HCT116 (cell line): ENCODE measurements around the gene APBB2. TPM values are rescaled to one million over a fixed set of nuclear protein-coding genes. Genes with fewer than 3 reads are reported as not detected.

Experiments
- ATAC-seq: fragments of 200-7000 bp; cut with Tn5 transposase; 2 replicates; pipeline ENCODE4 v1.9.1; 2020; ENCODE audit warnings: mild to moderate bottlenecking, moderate library complexity
- BruUV-seq: library from RNA; stranded (reverse); fragments of 400-500 nt; replicated peaks from 2 replicates; lab custom pipeline; 2021; lab: Mats Ljungman, UMichigan
- CTCF ChIA-PET: fragments of 300-600 bp; sonication (Branson Sonifier 250); formaldehyde crosslinking; loops from one replicate; lab custom pipeline; 2021; ENCODE audit warnings: antibody characterized with exemption; lab: Charles Lee
- POLR2A ChIA-PET: fragments of 300-600, 350-600 bp; sonication (Branson Sonifier 250); formaldehyde crosslinking; loops from one replicate; lab custom pipeline; 2021; ENCODE audit warnings: antibody characterized with exemption; lab: Charles Lee
- RAD21 ChIA-PET, 2 experiments: fragments of 300-600 bp; sonication (Branson Sonifier 250); formaldehyde crosslinking; loops; one replicate each; lab custom pipeline; 2023; ENCODE audit warnings: low total read pairs in 2 of 2; ENCODE audit not compliant: uncharacterized antibody in 2 of 2, unreplicated experiment in 2 of 2, low non-redundant PET in 1 of 2; lab: Charles Lee
- DNase-seq: peaks from one replicate; pipeline ENCODE4 v3.0.0-alpha.2; 2010; ENCODE audit warnings: low read depth, low spot score
- H2AFZ ChIP-seq: fragments of 200-600 bp; shearing (Covaris generic), sonication (generic); 2 replicates; pipeline ENCODE4 v1.6.1; 2017; ENCODE audit warnings: low read depth, mixed run types, mixed read lengths, antibody characterized with exemption, low read length; ENCODE audit not compliant: poor library complexity, severe bottlenecking
- H3K27ac ChIP-seq: 2 replicates; pipeline ENCODE4 v1.5.1; 2012; ENCODE audit warnings: low read depth, low read length
- H3K27me3 ChIP-seq: fragments of 200-600 bp; sonication (generic); 2 replicates; pipeline ENCODE4 v1.6.1; 2016; ENCODE audit warnings: mixed run types, low read length, mixed read lengths; ENCODE audit not compliant: insufficient read depth
- H3K36me3 ChIP-seq, 2 experiments: fragments of 200-500 bp in 1 of 2; fragments of 200-600 bp in 1 of 2; sonication (Bioruptor generic) in 1 of 2; sonication (generic) in 1 of 2; 2 replicates each; pipeline versions ENCODE4 v1.5.1 to v1.6.1; 2014 to 2016; ENCODE audit warnings: low read length in 2 of 2, inconsistent platforms in 1 of 2, mixed read lengths in 1 of 2, mixed run types in 1 of 2; ENCODE audit not compliant: insufficient read depth in 2 of 2, control insufficient read depth in 1 of 2
- H3K4me1 ChIP-seq, 2 experiments: fragments of 200-600 bp in 1 of 2; sonication (generic) in 1 of 2; 2 replicates each; pipeline versions ENCODE4 v1.5.1 to v1.6.1; 2012 to 2017; ENCODE audit warnings: low read length in 2 of 2, inconsistent platforms in 1 of 2, mild to moderate bottlenecking in 1 of 2, mixed read lengths in 1 of 2, mixed run types in 1 of 2, moderate library complexity in 1 of 2; ENCODE audit not compliant: insufficient read depth in 2 of 2, control insufficient read depth in 1 of 2
- H3K4me2 ChIP-seq: fragments of 200-600 bp; sonication (generic); 2 replicates; pipeline ENCODE4 v1.6.1; 2017; ENCODE audit warnings: mixed run types, low read length, mixed read lengths
- H3K4me3 ChIP-seq, 2 experiments: fragments of 200-600 bp in 1 of 2; sonication (generic) in 1 of 2; replicated peaks in 1 of 2; 2 replicates each; pipeline ENCODE4 v1.5.1; 2011 to 2016; ENCODE audit warnings: low read length in 2 of 2, control low read depth in 1 of 2, low read depth in 1 of 2, mild to moderate bottlenecking in 1 of 2, mixed read lengths in 1 of 2, mixed run types in 1 of 2
- H3K79me2 ChIP-seq: fragments of 200-600 bp; sonication (generic); 2 replicates; pipeline ENCODE4 v1.6.1; 2017; ENCODE audit warnings: mild to moderate bottlenecking, mixed run types, low read length, moderate library complexity, mixed read lengths; ENCODE audit not compliant: insufficient read depth
- H3K9ac ChIP-seq: fragments of 200-600 bp; sonication (generic); 2 replicates; pipeline ENCODE4 v1.6.1; 2016; ENCODE audit warnings: low read length, mixed read lengths
- H3K9me2 ChIP-seq: fragments of 200-600 bp; sonication (generic), shearing (Covaris generic); 2 replicates; pipeline ENCODE4 v1.6.1; 2017; ENCODE audit warnings: mixed run types, mild to moderate bottlenecking, moderate library complexity; ENCODE audit not compliant: insufficient read depth
- H3K9me3 ChIP-seq, 2 experiments: fragments of 200-500 bp in 1 of 2; fragments of 200-600 bp in 1 of 2; sonication (Bioruptor generic) in 1 of 2; sonication (generic) in 1 of 2; 2 replicates each; pipeline ENCODE4 v1.6.1; 2014 to 2017; ENCODE audit warnings: low read length in 2 of 2, mixed read lengths in 2 of 2, inconsistent platforms in 1 of 2, low read depth in 1 of 2, mild to moderate bottlenecking in 1 of 2, mixed run types in 1 of 2, moderate library complexity in 1 of 2; ENCODE audit not compliant: control insufficient read depth in 1 of 2, insufficient read depth in 1 of 2
- H4K20me1 ChIP-seq: fragments of 200-600 bp; sonication (generic), shearing (Covaris generic); 2 replicates; pipeline ENCODE4 v1.6.1; 2017; ENCODE audit warnings: mixed run types, mild to moderate bottlenecking, moderate library complexity; ENCODE audit not compliant: insufficient read depth
- ATF3 ChIP-seq: IDR thresholded peaks from 2 replicates; pipeline ENCODE4 v1.6.1; 2012
- CBX3 ChIP-seq: IDR thresholded peaks from 2 replicates; pipeline ENCODE4 v1.6.1; 2012; ENCODE audit warnings: low read depth
- CEBPB ChIP-seq: IDR thresholded peaks from 2 replicates; pipeline ENCODE4 v1.6.1; 2012; ENCODE audit warnings: low read depth
- CTCF ChIP-seq, 3 experiments: fragments of 200-600 bp in 1 of 3; sonication (generic) in 1 of 3; IDR thresholded peaks in 2 of 3; conservative IDR thresholded peaks in 1 of 3; 2 replicates each; pipeline ENCODE4 v1.5.1; 2012 to 2017; ENCODE audit warnings: low read depth in 2 of 3, low read length in 2 of 3, antibody characterized with exemption in 1 of 3, borderline replicate concordance in 1 of 3, control low read depth in 1 of 3, mild to moderate bottlenecking in 1 of 3, mixed read lengths in 1 of 3, mixed run types in 1 of 3, moderate library complexity in 1 of 3; ENCODE audit not compliant: insufficient read depth in 1 of 3
- EGR1 ChIP-seq: IDR thresholded peaks from 2 replicates; pipeline ENCODE4 v1.6.1; 2012; ENCODE audit warnings: low read depth
- ELF1 ChIP-seq: IDR thresholded peaks from 2 replicates; pipeline ENCODE4 v1.6.1; 2012; ENCODE audit warnings: low read depth, borderline replicate concordance
- EZH2 ChIP-seq: fragments of 200-600 bp; sonication (generic); IDR thresholded peaks from 2 replicates; pipeline ENCODE4 v1.6.1; 2017; ENCODE audit warnings: antibody characterized with exemption, mixed run types
- EZH2phosphoT487 ChIP-seq: fragments of 200-600 bp; IDR thresholded peaks from 2 replicates; pipeline ENCODE4 v1.6.1; 2018; ENCODE audit warnings: antibody characterized with exemption, borderline replicate concordance
- MAX ChIP-seq: IDR thresholded peaks from 2 replicates; pipeline ENCODE4 v1.6.1; 2012
- RAD21 ChIP-seq: IDR thresholded peaks from 2 replicates; pipeline ENCODE4 v1.6.1; 2012; ENCODE audit warnings: low read depth, mild to moderate bottlenecking
- REST ChIP-seq: IDR thresholded peaks from 2 replicates; pipeline ENCODE4 v1.6.1; 2012; ENCODE audit warnings: low read depth
- SIN3A ChIP-seq: IDR thresholded peaks from 2 replicates; pipeline ENCODE4 v1.6.1; 2012; ENCODE audit warnings: low read depth
- SP1 ChIP-seq: IDR thresholded peaks from 2 replicates; pipeline ENCODE4 v1.6.1; 2012; ENCODE audit warnings: low read depth
- SRF ChIP-seq: IDR thresholded peaks from 2 replicates; pipeline ENCODE4 v1.6.1; 2012; ENCODE audit warnings: low read depth
- TCF7L2 ChIP-seq: IDR thresholded peaks from 2 replicates; pipeline ENCODE4 v1.7.0; 2011; ENCODE audit warnings: borderline replicate concordance, inconsistent platforms; ENCODE audit not compliant: insufficient read depth, insufficient read length; ENCODE audit errors: extremely low read depth
- YY1 ChIP-seq: IDR thresholded peaks from 2 replicates; pipeline ENCODE4 v1.6.1; 2011; ENCODE audit warnings: low read length, low read depth, moderate library complexity, mild to moderate bottlenecking; ENCODE audit not compliant: insufficient replicate concordance; ENCODE audit errors: extremely low read depth
- intact Hi-C: fragments of 100-400 bp; cut with micrococcal nuclease; formaldehyde crosslinking; loops from 2 replicates; pipeline ENCODE4 v1.10.0; 2022
- total RNA-seq: library from RNA; stranded (reverse); gene quantifications from one replicate; pipeline ENCODE4 v1.2.1, GENCODE V29; 2021; ENCODE audit not compliant: unreplicated experiment

APBB2 gene
- total RNA-seq, 1 experiment from 2014 or later: 72.5 TPM

GRCh38 chr4:41065434-41066006, 148.8 kb downstream of the APBB2 start:
- H3K9ac ChIP-seq: no peak overlapping the region

More at GRCh38 chr4:41065434-41066006, 148.8 kb downstream of the APBB2 start:
- Histone ChIP-seq H3K79me2 (peaks cover 37% of the 10 kb centered on the region), H3K9me3 (no peaks in the 10 kb centered on the region), H3K4me2 (no peak overlapping the region), H3K27me3 (no peaks in the 10 kb centered on the region), H3K36me3 (no peaks in the 10 kb centered on the region), H4K20me1 (0 out of 2 replicates have a peak, but pooled peaks cover 4% of the 10 kb centered on the region), H3K4me3 (no peak overlapping the region), H3K9me2 (no peaks in the 10 kb centered on the region), H3K27ac (no peak overlapping the region), H3K4me1 (no peaks in the 10 kb centered on the region), H2AFZ (no peak overlapping the region)
- ChIA-PET POLR2A (no interaction called here), CTCF (no interaction called here), RAD21 (interaction anchor here in 1 of 2 experiments (0.6 kb wide), 1 partner anchor 73 kb away, joined by 3 read pairs; no protein-coding TSS in a partner anchor)
- no peak for ATAC-seq
- TF ChIP-seq CEBPB (no peak), SRF (no peak), SIN3A (no peak), ATF3 (no peak), MAX (no peak), SP1 (no peak), EZH2phosphoT487 (no peak), CTCF (IDR thresholded peaks at IDR 0.05 in 2 of 3, conservative IDR thresholded peaks at IDR 0.05 in 1 of 3; ENCODE audit: borderline replicate concordance in 1 of 3, insufficient read depth in 1 of 3, low read depth in 2 of 3, low read length in 2 of 3) (no peak), YY1 (no peak), REST (no peak), EZH2 (no peak), RAD21 (no peak), ELF1 (no peak), EGR1 (no peak), TCF7L2 (no peak), CBX3 (no peak)
- DNase-seq: no peak
- BruUV-seq: no TSS peak
- intact Hi-C loops: no loop called here
